Esophagus squamous epithelium (tissue), 4 donors: ENCODE data around the gene PLXDC2.

ENCODE experiments used
- POLR2A ChIP-seq, 4 donors: fragments of 450-650 bp; IDR thresholded peaks; one replicate each; pipeline ENCODE4 v1.6.1; 2017; ENCODE audit warnings: antibody characterized with exemption in 4 of 4, mild to moderate bottlenecking in 4 of 4, moderate library complexity in 3 of 4
- TF ChIP-seq, protein P1 (sequence below), 6 experiments: fragments of 450-650 bp in 4 of 6; fragments of 200-600 bp in 2 of 6; sonication (generic) in 2 of 6; IDR thresholded peaks; one replicate each; pipeline ENCODE4 v1.5.1; 2016 to 2019; ENCODE audit warnings: antibody characterized with exemption in 6 of 6, mild to moderate bottlenecking in 4 of 6, moderate library complexity in 4 of 6

DNA sequence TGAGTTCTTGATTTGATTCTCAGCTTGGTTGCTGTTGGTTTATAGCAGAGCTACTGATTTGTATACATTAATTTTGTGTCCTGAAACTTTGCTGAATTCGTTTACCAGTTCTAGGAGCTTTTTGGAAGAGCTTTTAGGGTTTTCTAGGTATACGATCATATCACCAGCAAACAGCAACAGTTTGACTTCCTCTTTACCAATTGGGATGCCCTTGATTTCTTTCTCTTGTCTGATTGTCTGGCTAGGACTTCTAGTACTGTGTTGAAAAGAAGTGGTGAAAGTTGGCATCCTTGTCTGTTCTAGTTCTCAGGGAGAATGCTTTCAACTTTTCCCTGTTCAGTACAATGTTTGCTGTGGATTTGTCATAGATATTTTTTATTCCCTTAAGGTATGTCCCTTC, 86.2 kb downstream of the PLXDC2 start:
- TF ChIP-seq, protein P1, sequence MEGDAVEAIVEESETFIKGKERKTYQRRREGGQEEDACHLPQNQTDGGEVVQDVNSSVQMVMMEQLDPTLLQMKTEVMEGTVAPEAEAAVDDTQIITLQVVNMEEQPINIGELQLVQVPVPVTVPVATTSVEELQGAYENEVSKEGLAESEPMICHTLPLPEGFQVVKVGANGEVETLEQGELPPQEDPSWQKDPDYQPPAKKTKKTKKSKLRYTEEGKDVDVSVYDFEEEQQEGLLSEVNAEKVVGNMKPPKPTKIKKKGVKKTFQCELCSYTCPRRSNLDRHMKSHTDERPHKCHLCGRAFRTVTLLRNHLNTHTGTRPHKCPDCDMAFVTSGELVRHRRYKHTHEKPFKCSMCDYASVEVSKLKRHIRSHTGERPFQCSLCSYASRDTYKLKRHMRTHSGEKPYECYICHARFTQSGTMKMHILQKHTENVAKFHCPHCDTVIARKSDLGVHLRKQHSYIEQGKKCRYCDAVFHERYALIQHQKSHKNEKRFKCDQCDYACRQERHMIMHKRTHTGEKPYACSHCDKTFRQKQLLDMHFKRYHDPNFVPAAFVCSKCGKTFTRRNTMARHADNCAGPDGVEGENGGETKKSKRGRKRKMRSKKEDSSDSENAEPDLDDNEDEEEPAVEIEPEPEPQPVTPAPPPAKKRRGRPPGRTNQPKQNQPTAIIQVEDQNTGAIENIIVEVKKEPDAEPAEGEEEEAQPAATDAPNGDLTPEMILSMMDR (IDR thresholded peaks at IDR 0.05), result no peak
- no peak for TF ChIP-seq POLR2A (IDR thresholded peaks at IDR 0.05)
